KOPT-K1 (cell line): ENCODE data around the gene DEDD2.

ENCODE experiments used
- H3K27ac ChIP-seq: fragments of 200-600 bp; sonication (generic); 2 replicates; pipeline ENCODE4 v1.5.1; 2016; ENCODE audit warnings: antibody characterized with exemption, mild to moderate bottlenecking, low read depth, low read length; ENCODE audit not compliant: poor library complexity, severe bottlenecking
- H3K36me3 ChIP-seq: fragments of 200-600 bp; sonication (generic); 2 replicates; pipeline ENCODE4 v1.5.1; 2017; ENCODE audit warnings: antibody characterized with exemption, mild to moderate bottlenecking, low read length, moderate library complexity; ENCODE audit not compliant: insufficient read depth
- H3K9me3 ChIP-seq: fragments of 200-600 bp; sonication (generic); 2 replicates; pipeline ENCODE4 v1.5.1; 2017; ENCODE audit warnings: antibody characterized with exemption, low read length, mild to moderate bottlenecking; ENCODE audit not compliant: insufficient read depth, poor library complexity, severe bottlenecking

Gene DEDD2

DNA sequence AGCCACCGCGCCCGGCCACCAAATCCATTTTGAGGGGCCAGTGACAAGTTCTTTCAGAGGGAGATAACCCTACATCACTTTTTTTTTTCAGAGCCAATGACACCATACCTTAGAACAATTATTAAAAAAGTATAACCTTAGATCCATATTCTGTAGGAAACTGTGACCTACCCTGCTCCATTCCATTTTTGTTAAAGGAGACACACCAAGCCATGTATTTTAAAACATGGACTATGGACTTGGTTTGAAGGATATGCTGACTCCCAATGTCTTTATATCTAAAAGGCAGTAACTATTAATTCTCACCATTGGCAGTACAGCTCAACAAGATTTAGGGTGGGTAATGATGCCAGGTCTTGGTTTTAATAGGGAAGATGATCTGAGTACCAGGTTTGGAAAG is 23.8 kb upstream of the DEDD2 start:
- H3K27ac ChIP-seq: peak overlapping the region; percentile 82
- no peaks in the 10 kb centered on the region for H3K9me3 ChIP-seq
- H3K36me3 ChIP-seq: peaks cover 31% of the 10 kb centered on the region

DNA sequence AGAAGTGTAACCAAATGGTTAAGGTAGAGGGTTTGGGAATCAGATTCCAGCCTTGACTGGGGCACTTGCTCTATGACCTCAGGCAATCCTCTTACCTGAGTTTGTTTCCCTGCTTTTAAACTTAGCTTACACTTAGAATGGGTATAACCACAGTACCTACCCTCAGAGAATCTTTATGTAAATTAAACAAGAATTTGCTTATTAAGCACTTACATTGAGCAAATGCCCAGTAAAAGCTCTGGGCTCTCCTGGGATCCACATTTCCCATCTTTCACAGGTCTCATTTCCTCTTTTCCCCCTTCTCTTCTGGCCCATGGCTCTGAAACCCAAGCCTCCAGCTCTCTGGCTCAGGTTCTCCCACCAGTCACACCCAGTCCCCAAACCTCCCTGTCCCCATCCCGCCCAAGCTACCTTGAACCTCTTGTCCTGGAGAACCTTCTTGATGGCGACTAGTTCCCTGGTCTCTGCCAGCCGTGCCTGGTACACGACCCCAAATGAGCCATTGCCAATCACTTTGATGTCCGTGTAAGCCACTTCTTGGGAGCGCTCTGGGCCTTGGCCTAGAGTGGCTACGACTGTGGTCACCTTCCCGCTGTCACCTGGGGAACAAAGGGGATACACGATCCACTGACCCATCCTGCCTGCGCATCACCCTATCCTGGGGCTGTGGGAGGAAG is 22.2 kb upstream of the DEDD2 start:
- H3K27ac ChIP-seq: no peak overlapping the region
- peaks cover 47% of the 10 kb centered on the region for H3K36me3 ChIP-seq
- no peaks in the 10 kb centered on the region for H3K9me3 ChIP-seq

DNA sequence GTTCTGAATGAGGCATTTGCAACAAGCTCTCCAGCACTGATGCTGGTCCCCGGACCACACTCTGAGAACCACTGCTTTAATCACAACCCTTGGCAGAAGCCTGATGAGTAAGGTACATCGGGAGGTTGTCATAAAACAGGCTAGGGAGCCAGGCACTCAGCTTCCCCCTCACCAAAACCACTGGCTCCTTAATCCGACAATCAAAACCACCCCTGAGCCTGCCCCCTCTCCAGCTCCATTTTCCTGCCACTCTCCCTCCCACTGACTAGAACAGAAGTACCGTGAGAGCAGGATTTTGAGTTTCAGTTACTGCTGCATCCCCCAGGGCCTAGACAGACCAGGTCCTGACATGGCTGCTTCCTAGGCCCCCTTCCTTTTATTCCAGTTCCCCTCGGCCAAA is 17.7 kb upstream of the DEDD2 start:
- Histone ChIP-seq H3K27ac (no peak overlapping the region), H3K9me3 (no peaks in the 10 kb centered on the region), H3K36me3 (peaks cover 87% of the 10 kb centered on the region)

DNA sequence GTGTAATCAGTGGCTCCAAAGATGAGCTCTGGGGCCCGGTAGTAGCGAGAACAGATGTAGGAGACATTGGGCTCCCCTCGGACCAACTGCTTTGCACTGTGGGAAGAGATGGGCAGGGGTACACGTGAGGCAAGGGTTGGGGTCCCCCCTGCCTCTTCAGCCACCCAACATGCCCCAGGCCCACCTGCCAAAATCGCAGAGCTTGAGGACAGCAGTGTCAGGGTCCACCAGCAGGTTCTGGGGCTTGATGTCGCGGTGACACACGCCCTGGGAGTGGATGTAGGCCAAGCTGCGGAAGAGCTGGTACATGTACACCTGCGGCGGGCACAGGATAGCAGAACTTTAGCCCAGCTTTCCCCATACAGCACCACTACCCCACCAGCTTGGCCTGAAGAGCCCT is 16.9 kb upstream of the DEDD2 start:
- peaks cover 87% of the 10 kb centered on the region for H3K36me3 ChIP-seq
- H3K9me3 ChIP-seq: no peaks in the 10 kb centered on the region
- no peak overlapping the region for H3K27ac ChIP-seq

DNA sequence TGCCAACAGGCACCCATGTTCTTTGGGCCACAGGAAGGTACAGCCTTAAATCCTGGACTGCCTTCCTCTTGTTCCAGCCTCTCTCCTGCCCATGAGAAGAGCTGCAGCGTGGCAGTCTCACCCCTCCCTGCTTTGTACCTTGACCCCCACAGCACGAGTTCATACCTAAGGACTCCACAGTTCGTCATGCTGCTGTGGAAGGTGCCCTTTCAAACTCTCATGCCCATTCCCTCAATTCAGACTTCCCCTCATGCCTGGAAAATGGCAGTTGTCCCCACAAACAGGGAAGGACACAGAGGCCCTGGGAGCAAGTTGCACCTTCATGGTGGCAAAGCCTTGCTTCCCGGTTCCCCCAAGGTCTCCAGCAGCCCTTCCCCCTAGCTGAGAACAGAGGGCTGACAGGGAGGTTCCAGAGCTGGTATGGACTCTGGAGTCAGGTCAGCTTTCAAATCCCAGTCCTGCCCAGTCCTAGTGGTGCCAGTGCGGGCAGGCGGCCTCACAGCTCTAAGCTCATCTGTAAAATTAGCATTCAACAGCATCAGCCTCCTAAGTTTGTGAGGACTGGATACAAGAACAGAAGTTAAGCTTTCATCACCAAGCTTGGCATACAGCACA is 16.3 kb upstream of the DEDD2 start:
- no peaks in the 10 kb centered on the region for H3K9me3 ChIP-seq
- H3K36me3 ChIP-seq: peaks cover 87% of the 10 kb centered on the region
- no peak overlapping the region for H3K27ac ChIP-seq

DNA sequence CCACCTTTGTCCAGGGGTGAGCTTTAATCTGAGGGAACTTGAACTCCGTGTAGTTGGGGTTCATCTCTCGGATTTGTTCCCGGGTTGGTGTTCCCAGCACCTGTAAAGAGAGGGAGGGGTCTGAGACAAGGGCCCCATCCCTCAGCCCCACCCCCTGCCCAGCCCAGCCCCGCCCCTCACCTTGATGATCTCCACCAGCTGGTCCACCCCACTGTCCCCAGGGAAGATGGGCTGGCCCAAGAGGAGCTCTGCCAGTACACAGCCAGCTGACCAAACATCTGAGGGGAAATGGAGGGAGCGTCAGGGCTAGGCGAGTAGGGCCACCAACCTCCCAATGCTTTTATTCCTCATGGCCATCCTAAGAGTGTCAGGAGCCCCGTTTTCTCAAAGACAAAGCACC is 15.6 kb upstream of the DEDD2 start:
- H3K9me3 ChIP-seq: no peaks in the 10 kb centered on the region
- no peak overlapping the region for H3K27ac ChIP-seq
- peaks cover 92% of the 10 kb centered on the region for H3K36me3 ChIP-seq

DNA sequence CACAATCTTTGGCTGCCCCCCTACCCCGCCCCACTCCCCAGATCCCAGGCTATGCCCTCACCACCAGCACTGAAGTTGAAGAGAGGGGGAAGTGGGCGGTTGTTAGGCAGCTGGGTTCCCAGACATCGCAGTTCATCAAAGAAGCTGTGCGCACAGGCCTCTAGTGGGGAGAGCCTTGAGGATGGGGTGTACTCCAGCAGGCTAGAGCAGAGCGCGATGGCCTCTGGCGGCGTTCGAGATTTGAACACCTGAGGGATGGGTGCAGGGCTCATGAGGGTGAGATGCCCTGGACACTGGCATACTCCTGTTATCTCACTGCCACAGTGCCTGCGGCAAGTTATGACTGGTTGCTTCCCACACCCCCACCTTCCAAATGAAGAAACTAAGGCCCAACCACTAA is 15.0 kb upstream of the DEDD2 start:
- Histone ChIP-seq H3K9me3 (no peaks in the 10 kb centered on the region), H3K36me3 (peaks cover 99% of the 10 kb centered on the region), H3K27ac (no peak overlapping the region)

DNA sequence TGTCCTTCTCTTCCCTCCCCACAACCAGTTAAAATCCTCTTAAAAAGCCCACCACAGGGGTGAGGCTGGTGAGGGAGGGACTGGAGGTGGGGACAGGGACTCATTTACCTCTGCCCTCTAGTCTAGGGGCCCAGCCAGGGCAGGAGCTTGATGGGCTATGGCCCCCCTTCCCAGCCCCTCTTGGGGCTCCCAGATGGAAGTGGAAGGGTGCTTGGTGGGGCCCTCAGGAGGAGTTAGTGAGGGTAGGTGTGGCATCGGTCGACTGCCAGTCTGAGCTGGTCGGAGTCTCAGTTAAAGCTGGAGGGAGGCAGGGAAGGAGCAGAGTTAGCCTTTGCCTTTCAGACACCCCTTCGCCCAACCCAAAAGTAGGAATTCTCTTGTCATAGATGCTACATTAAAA is 13.1 kb upstream of the DEDD2 start:
- H3K9me3 ChIP-seq: no peaks in the 10 kb centered on the region
- peaks cover 100% of the 10 kb centered on the region for H3K36me3 ChIP-seq
- H3K27ac ChIP-seq: no peak overlapping the region

DNA sequence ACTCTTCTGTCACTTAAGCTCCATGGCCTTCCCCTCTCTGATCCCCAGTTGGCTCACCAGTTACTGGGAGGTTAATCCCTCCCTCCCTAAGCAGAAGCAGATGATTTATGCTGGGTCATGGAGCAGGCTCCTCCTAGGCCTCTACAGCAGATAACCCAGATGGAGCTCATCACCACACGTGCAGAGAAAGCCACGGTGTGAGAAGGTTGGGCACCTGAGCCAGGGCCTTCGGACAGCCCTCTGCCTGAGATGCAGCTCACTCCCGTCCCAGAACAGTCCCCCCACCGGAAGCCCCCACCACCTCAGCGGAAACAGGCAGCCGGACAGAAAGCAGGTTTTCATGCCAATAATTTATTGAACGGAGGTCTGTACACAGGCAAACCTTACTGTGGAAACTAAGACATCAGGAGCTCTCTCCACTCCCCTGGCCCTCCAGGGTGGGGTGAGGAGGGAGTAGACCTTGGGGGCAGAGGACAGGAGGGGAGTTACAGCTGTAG is 12.4 kb upstream of the DEDD2 start:
- Histone ChIP-seq H3K36me3 (peaks cover 100% of the 10 kb centered on the region), H3K27ac (no peak overlapping the region), H3K9me3 (no peaks in the 10 kb centered on the region)

DNA sequence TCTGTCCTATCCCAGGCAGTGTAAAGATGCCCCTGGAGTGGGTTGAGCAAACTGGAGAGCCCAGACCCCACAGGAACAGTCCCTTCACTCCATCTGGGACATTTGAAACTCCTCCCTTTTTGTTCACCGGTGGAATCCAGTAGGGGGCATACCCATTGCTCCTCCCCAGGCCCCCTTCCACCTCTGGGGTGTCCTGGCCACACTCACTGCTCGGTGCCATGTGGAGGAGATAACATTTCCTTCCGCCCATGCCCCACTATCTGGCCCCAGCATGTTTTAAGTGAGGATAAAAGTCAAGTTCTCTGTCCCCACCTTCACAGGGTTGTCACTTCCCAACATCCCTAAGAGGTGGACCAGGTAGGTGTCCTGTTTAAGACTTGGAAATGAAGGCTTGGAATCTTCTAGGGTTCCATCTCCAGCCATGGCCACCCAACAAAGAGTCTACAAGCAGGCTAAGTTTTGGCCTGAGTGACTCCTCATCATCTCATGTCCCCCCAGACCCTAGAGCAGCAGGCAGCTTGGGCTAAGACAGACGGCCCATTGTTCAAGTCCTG is 11.9 kb upstream of the DEDD2 start:
- Histone ChIP-seq H3K36me3 (peaks cover 100% of the 10 kb centered on the region), H3K27ac (no peak overlapping the region), H3K9me3 (no peaks in the 10 kb centered on the region)

DNA sequence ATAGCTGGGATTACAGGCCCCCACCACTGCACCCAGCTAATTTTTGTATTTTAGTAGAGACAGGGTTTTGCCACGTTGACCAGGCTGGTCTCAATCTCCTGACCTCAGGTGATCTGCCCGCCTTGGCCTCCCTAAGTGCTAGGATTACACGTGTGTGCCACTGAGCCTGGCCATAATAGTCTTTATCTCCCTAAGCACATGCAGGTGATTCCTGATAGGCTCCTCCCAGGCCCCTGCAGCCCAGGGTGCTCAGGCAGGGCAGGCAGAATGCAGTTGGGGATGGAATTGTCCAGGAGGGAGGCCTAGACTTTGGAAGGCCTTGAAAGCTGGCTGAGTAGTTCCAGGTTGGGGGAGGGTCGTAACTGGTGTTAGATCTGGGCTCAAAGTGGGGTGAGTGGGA is 11.2 kb upstream of the DEDD2 start:
- Histone ChIP-seq H3K36me3 (peaks cover 98% of the 10 kb centered on the region), H3K9me3 (no peaks in the 10 kb centered on the region), H3K27ac (no peak overlapping the region)

DNA sequence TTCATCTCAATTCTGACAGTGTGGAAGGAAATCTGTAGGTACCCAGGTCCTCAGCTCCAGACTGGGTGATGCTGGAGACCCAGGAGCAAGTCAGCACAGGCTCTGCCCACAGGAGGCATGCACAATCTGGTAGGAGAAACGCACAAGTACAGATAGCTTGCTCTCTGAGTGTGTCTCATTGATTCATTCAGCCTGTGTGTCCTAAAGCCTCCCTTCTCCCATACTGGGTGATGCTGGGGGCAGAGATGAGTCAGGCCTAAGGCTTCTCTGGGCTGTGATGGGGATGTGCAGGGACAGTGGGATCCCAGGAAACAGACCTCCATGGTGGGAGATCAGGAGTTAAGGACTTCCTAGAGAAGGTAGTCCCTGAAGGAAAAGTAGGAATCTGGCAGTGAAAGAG is 9.4 kb upstream of the DEDD2 start:
- Histone ChIP-seq H3K36me3 (peaks cover 94% of the 10 kb centered on the region), H3K9me3 (no peaks in the 10 kb centered on the region), H3K27ac (no peak overlapping the region)

DNA sequence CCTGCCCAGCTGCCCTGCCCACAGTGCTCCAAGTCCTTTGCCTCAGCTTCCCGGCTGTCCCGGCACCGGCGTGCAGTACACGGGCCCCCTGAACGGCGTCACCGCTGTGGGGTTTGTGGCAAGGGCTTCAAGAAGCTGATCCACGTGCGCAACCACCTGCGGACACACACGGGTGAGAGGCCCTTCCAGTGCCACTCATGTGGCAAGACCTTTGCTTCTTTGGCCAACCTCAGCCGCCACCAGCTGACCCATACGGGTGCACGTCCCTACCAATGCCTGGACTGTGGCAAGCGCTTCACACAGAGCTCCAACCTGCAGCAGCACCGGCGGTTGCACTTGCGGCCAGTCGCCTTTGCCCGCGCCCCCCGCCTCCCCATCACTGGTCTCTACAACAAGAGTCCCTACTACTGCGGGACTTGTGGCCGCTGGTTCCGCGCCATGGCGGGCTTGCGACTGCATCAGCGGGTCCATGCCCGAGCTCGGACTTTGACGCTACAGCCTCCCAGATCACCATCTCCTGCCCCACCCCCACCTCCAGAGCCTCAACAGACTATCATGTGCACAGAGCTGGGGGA is 8.3 kb upstream of the DEDD2 start:
- H3K36me3 ChIP-seq: peaks cover 83% of the 10 kb centered on the region
- no peak overlapping the region for H3K27ac ChIP-seq
- no peaks in the 10 kb centered on the region for H3K9me3 ChIP-seq

DNA sequence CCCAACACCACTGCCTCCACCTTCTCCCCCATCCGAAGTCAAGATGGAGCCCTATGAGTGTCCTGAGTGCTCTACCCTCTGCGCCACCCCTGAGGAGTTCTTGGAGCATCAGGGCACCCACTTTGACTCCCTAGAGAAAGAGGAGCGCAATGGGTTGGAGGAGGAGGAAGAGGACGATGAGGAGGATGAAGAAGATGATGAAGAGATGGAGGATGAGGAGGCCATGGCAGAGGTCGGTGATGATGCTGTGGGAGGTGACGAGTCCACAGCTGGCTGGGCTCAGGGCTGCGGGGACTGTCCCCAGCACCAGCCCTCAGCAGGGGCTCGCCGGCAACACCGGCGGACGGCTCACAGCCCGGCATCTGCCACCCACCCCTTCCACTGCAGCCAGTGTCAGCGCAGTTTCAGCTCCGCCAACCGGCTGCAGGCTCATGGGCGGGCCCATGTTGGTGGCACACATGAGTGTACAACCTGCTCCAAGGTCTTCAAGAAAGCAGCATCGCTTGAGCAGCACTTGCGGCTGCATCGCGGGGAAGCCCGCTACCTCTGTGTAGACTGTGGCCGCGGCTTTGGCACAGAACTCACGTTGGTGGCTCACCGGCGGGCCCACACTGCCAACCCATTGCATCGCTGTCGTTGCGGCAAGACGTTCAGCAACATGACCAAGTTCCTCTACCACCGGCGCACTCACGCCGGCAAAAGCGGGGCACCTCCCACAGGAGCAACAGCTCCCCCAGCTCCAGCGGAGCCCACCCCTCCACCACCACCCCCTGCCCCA is 7.7 kb upstream of the DEDD2 start:
- Histone ChIP-seq H3K27ac (no peak overlapping the region), H3K36me3 (peaks cover 76% of the 10 kb centered on the region), H3K9me3 (no peaks in the 10 kb centered on the region)

DNA sequence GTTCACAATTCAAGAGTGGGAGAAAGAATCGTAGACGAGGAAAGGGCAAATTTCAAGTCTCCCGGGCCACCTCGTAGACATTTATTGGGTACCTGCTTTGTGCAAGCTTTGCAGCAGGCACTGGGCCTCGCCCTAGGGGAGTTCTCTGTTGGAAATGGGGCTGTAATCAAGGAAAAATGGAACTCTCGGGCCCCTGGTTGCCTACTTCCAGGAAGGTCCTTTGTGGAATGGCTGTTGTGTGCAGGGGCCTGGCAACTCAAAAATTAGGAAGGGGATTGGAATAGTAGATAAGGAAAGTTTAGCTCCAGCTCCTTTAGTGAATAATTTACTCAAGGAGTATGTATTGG is 3.2 kb upstream of the DEDD2 start:
- Histone ChIP-seq H3K36me3 (peaks cover 35% of the 10 kb centered on the region), H3K9me3 (no peaks in the 10 kb centered on the region), H3K27ac (peak overlapping the region; percentile 72)
